Smooth muscle cell (in vitro differentiated cells): ENCODE results near the gene NFAT5. TPM values are rescaled to one million over a fixed set of nuclear protein-coding genes. Genes with fewer than 3 reads are reported as not detected.
"Not testable (repeated sequence)": the region's sequence is repeated elsewhere in the genome, so short reads cannot be mapped to it uniquely, and the experiment has no call there.

Experiments used
- DNase-seq: peaks from one replicate; lab custom pipeline; 2025; ENCODE audit not compliant: unreplicated experiment; lab: John Stamatoyannopoulos, UW
- H2AFZ ChIP-seq: fragments of 200-600 bp; sonication (generic); 2 replicates; pipeline ENCODE4 v1.6.0; 2016; ENCODE audit warnings: antibody characterized with exemption, low read depth, mild to moderate bottlenecking
- H3F3A ChIP-seq: fragments of 200-600 bp; sonication (generic); 2 replicates; pipeline ENCODE4 v1.6.0; 2017; ENCODE audit warnings: antibody characterized with exemption, low read depth
- H3K27ac ChIP-seq: fragments of 200-600 bp; sonication (generic); 2 replicates; pipeline ENCODE4 v1.5.1; 2016; ENCODE audit warnings: low read depth, mild to moderate bottlenecking
- H3K27me3 ChIP-seq: fragments of 200-600 bp; sonication (generic); 2 replicates; pipeline ENCODE4 v1.6.1; 2016; ENCODE audit warnings: low read depth, mild to moderate bottlenecking
- H3K36me3 ChIP-seq: fragments of 200-600 bp; sonication (generic); 2 replicates; pipeline ENCODE4 v1.5.1; 2016; ENCODE audit warnings: low read depth
- H3K4me1 ChIP-seq: fragments of 200-600 bp; sonication (generic); 2 replicates; pipeline ENCODE4 v1.5.1; 2016; ENCODE audit warnings: low read depth
- H3K4me2 ChIP-seq: fragments of 200-600 bp; sonication (generic); 2 replicates; pipeline ENCODE4 v1.6.0; 2016; ENCODE audit warnings: mild to moderate bottlenecking
- H3K4me3 ChIP-seq: fragments of 200-600 bp; sonication (generic); 2 replicates; pipeline ENCODE4 v1.5.1; 2016; ENCODE audit warnings: mild to moderate bottlenecking
- H3K79me2 ChIP-seq: fragments of 200-600 bp; sonication (generic); 2 replicates; pipeline ENCODE4 v1.6.0; 2016; ENCODE audit warnings: low read depth, mild to moderate bottlenecking
- H3K9ac ChIP-seq: fragments of 200-600 bp; sonication (generic); 2 replicates; pipeline ENCODE4 v1.6.0; 2016; ENCODE audit warnings: low read depth
- H3K9me3 ChIP-seq: fragments of 200-600 bp; sonication (generic); replicated peaks from 2 replicates; pipeline ENCODE4 v1.5.1; 2016; ENCODE audit warnings: low read depth
- H4K20me1 ChIP-seq: fragments of 200-600 bp; sonication (generic); 2 replicates; pipeline ENCODE4 v1.6.0; 2016; ENCODE audit warnings: low read depth
- WGBS: methylation state at CpG from one replicate; pipeline ENCODE4 v1.1.7; 2016; ENCODE audit warnings: low lambda C conversion rate; 5-methylcytosine and 5-hydroxymethylcytosine counted together
- polyA plus RNA-seq: library from polyadenylated mRNA; unstranded; fragments of >200 nt; fragmentation: Nextera tagmentation; extraction: Ambion mirVana; gene quantifications from 2 replicates; pipeline ENCODE4 v1.2.1, GENCODE V29; 2016
- total RNA-seq: library from RNA; depleted of rRNA; stranded (reverse); fragments of >200 nt; gene quantifications from 2 replicates; pipeline ENCODE4 v1.2.3, GENCODE V29; 2014
- TF ChIP-seq, protein P1 (sequence below): fragments of 200-600 bp; sonication (generic); IDR thresholded peaks from 2 replicates; pipeline ENCODE4 v1.5.1; 2017; ENCODE audit warnings: borderline replicate concordance, mild to moderate bottlenecking, antibody characterized with exemption; ENCODE audit not compliant: insufficient read depth, poor library complexity, severe bottlenecking

The NFAT5 gene
- total and polyA plus RNA-seq, 2 experiments from 2014 or later, result 4.2 to 44.3 TPM

DNA sequence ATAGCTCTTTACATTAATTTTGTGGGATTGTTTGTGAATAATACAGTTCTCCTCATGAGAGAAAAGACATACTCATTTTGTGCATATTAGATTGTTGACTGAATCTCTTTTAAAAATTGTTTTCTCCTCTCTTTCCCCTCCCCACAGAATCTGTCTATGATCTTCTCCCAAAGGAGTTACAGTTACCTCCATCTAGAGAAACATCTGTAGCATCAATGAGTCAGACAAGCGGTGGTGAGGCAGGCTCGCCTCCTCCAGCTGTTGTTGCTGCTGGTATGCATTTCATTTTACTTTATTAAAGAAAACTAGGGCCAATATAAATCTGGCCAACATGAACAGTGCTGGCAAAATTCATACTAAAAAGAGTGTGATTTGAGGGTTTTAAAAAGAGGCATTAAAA, 60.5 kb downstream of the NFAT5 start:
- H3K27ac ChIP-seq, result no peak overlapping the region
- no peak for DNase-seq
- TF ChIP-seq, protein P1, sequence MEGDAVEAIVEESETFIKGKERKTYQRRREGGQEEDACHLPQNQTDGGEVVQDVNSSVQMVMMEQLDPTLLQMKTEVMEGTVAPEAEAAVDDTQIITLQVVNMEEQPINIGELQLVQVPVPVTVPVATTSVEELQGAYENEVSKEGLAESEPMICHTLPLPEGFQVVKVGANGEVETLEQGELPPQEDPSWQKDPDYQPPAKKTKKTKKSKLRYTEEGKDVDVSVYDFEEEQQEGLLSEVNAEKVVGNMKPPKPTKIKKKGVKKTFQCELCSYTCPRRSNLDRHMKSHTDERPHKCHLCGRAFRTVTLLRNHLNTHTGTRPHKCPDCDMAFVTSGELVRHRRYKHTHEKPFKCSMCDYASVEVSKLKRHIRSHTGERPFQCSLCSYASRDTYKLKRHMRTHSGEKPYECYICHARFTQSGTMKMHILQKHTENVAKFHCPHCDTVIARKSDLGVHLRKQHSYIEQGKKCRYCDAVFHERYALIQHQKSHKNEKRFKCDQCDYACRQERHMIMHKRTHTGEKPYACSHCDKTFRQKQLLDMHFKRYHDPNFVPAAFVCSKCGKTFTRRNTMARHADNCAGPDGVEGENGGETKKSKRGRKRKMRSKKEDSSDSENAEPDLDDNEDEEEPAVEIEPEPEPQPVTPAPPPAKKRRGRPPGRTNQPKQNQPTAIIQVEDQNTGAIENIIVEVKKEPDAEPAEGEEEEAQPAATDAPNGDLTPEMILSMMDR, result no peak
- no peaks in the 10 kb centered on the region for H3K36me3 ChIP-seq
- H3K4me2 ChIP-seq, result no peak overlapping the region
- WGBS, result 52% methylated on average over 2 of the region's 2 CpGs
- H3K9me3 ChIP-seq, result no peaks in the 10 kb centered on the region
- H3K4me3 ChIP-seq, result no peak overlapping the region
- no peaks in the 10 kb centered on the region for H3K27me3 ChIP-seq
- peaks cover 92% of the 10 kb centered on the region for H3K79me2 ChIP-seq
- no peaks in the 10 kb centered on the region for H3K4me1 ChIP-seq
- peaks cover under 1% of the 10 kb centered on the region for H3F3A ChIP-seq
- H2AFZ ChIP-seq, result no peak overlapping the region
- H4K20me1 ChIP-seq, result peaks cover 91% of the 10 kb centered on the region
- H3K9ac ChIP-seq, result no peak overlapping the region

DNA sequence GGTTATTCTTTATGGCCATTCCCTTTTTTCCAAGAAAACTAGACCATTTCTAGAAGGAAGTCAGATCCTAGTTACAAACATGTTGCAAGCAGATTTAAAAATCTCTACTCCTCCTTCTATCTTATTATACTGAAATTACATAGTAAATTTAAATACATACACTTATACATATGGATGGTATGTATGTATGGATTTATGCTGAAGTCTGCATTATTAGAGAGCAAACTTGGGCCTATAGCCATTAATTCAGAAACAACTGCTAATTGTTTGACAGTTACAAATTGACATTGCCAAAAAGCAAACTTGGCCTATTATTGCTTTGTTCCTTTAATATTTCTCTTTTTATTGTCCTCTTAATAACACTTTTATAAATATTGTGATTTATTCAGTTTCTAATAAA, 67.1 kb downstream of the NFAT5 start:
- Histone ChIP-seq H3F3A (no peaks in the 10 kb centered on the region), H3K9me3 (peaks cover 11% of the 10 kb centered on the region), H3K79me2 (peaks cover 83% of the 10 kb centered on the region), H3K4me3 (no peak overlapping the region), H3K9ac (no peak overlapping the region), H3K27me3 (no peaks in the 10 kb centered on the region), H3K27ac (no peak overlapping the region), H4K20me1 (peaks cover 53% of the 10 kb centered on the region), H3K36me3 (peaks cover 25% of the 10 kb centered on the region), H3K4me2 (no peak overlapping the region), H3K4me1 (no peaks in the 10 kb centered on the region), H2AFZ (no peak overlapping the region)
- DNase-seq, result no peak
- TF ChIP-seq, protein P1, result no peak

DNA sequence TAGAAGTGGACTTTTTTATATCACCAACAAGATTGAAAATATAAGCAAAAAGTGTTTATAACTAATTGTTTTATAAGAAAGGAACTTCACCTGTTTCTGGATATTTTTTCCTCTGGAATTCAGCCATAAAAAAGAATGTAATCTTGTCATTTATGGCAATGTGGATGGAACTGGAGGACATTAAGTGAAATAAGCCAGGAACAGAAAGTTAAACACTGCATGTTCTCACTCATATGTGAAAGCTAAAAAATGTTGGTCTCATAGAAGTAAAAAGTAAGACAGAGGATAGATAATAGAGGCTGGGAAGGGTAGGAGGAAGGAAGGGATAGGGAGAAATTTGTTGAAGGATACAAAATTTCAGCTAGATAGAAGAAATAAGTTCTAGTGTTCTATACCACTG, 67.6 kb downstream of the NFAT5 start:
- Histone ChIP-seq H3K4me1 (no peaks in the 10 kb centered on the region), H3K27ac (no peak overlapping the region), H3K9me3 (peaks cover 11% of the 10 kb centered on the region), H4K20me1 (peaks cover 49% of the 10 kb centered on the region), H3K36me3 (peaks cover 25% of the 10 kb centered on the region), H3F3A (no peaks in the 10 kb centered on the region), H3K27me3 (no peaks in the 10 kb centered on the region), H3K4me2 (no peak overlapping the region), H2AFZ (no peak overlapping the region), H3K79me2 (peaks cover 83% of the 10 kb centered on the region), H3K9ac (no peak overlapping the region), H3K4me3 (no peak overlapping the region)
- TF ChIP-seq, protein P1, result no peak
- no peak for DNase-seq

DNA sequence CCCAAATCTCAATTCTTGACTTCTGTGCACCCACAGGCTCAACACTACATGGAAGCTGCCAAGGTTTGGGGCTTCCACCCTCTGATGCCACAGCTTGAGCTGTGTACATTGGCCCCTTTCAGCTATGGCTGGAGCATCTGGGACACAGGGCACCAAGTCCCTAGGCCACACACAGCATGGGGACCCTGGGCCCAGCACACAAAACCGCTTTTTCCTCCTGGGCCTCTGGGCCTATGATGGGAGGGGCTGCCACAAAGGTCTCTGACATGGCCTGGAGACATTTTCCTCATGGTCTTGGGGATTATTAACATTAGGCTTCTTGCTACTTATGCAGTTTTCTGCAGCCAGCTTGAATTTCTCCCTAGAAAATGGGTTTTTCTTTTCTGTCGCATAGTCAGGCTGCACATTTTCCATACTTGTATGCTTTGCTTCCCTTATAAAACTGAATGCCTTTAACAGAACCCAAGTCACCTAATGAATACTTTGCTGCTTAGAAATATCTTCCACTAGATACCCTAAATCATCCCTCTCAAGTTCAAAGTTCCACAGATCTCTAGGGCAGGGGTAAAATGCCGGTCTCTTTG, 70.9 kb downstream of the NFAT5 start:
- not testable (repeated sequence) for DNase-seq, H3K4me3 ChIP-seq, H2AFZ ChIP-seq, H3K27me3 ChIP-seq, H3K4me1 ChIP-seq, H3F3A ChIP-seq, H3K4me2 ChIP-seq, H3K9ac ChIP-seq, H3K27ac ChIP-seq
- Histone ChIP-seq H4K20me1 (peaks cover 37% of the 10 kb centered on the region), H3K79me2 (peaks cover 82% of the 10 kb centered on the region), H3K36me3 (peaks cover 25% of the 10 kb centered on the region), H3K9me3 (peaks cover 11% of the 10 kb centered on the region)
- 100% methylated on average over 3 of the region's 3 CpGs for WGBS

DNA sequence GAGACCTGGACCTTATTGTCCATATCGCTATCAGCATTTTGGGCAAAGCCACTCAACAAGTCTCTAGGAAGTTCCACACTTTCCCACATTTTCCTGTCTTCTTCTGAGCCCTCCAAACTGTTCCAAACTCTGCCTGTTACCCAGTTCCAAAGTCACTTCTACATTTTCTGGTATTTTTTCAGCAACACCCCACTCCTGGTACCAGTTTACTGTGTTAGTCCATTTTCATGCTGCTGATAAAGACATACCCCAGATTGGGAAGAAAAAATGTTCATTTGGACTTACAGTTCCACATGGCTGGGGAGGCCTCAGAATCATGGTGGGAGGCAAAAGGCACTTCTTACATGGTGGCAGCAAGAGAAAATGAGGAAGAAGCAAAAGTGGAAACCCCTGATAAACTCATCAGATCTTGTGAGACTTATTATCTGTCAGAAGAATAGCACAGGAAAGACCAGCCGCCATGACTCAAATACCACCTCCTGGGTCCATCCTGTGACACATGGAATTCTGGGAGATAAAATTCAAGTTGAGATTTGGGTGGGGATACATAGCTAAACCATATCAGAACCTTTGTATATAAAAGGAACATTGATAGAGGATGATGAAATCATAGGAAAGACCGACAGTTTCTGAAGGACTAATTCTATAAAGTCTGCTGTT, 71.6 kb downstream of the NFAT5 start:
- WGBS, result 97% methylated on average over 3 of the region's 3 CpGs
- H3K4me1 ChIP-seq, H3K27ac ChIP-seq, H3K27me3 ChIP-seq, H2AFZ ChIP-seq, H3F3A ChIP-seq, H3K4me3 ChIP-seq, DNase-seq, H3K4me2 ChIP-seq, H3K9ac ChIP-seq: not testable (repeated sequence)
- peaks cover 37% of the 10 kb centered on the region for H4K20me1 ChIP-seq
- H3K9me3 ChIP-seq, result peaks cover 11% of the 10 kb centered on the region
- H3K36me3 ChIP-seq, result peaks cover 25% of the 10 kb centered on the region
- H3K79me2 ChIP-seq, result peaks cover 82% of the 10 kb centered on the region

DNA sequence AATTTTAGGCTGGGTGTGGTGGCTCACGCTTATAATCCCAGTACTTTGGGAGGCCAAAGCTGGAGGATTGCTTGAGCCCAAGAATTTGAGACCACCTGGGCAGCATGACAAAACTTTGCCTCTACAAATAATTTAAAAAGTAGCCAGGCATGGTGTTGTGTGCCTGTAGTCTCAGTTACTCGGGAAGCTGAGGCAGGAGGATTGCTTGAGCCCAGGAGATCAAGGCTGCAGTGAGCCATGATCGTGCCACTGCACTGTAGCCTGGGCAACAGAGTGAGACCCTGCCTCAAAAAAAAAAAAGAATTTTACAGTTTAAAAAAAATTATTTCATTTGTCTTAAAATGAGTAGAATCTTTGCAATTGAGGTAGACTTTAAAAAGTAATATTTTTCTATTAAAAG, 78.2 kb downstream of the NFAT5 start:
- H3K9ac ChIP-seq, H3F3A ChIP-seq, H2AFZ ChIP-seq, H3K27ac ChIP-seq, H3K9me3 ChIP-seq, H3K4me1 ChIP-seq, H3K27me3 ChIP-seq, DNase-seq, H3K4me3 ChIP-seq, H3K4me2 ChIP-seq: not testable (repeated sequence)
- Histone ChIP-seq H3K36me3 (peaks cover 17% of the 10 kb centered on the region), H4K20me1 (peaks cover 72% of the 10 kb centered on the region), H3K79me2 (peaks cover 79% of the 10 kb centered on the region)
- 97% methylated on average over 3 of the region's 3 CpGs for WGBS
